RPMI7951 (cell line): ENCODE results near the gene AEN. TPM values are rescaled to one million over a fixed set of nuclear protein-coding genes. Genes with fewer than 3 reads are reported as not detected.

Experiments used
- DNase-seq: peaks from one replicate; pipeline ENCODE4 v3.0.0-alpha.2; 2012; ENCODE audit warnings: low read depth
- total RNA-seq: library from RNA; depleted of rRNA; stranded (reverse); fragments of >200 nt; shearing (Covaris generic); gene quantifications from 2 replicates; pipeline ENCODE4 v1.2.3, GENCODE V29; 2014

The AEN gene
- total RNA-seq, 1 experiment from 2014 or later: 11.3 TPM

GRCh38 chr15:88649753-88650551, 28.8 kb downstream of the AEN start:
- no peak for DNase-seq

- no peak for DNase-seq
Measured at GRCh38 chr15:88650556-88650955, 29.4 kb downstream of the AEN start.

GRCh38 chr15:88651136-88651732, 30.1 kb downstream of the AEN start:
- DNase-seq: no peak

- DNase-seq: no peak
Measured at GRCh38 chr15:88651971-88652370, 30.8 kb downstream of the AEN start.

- no peak for DNase-seq
Measured at GRCh38 chr15:88652456-88653199, 31.5 kb downstream of the AEN start.

GRCh38 chr15:88653200-88654064, 32.3 kb downstream of the AEN start:
- DNase-seq: no peak

- DNase-seq: no peak
Measured at GRCh38 chr15:88654430-88655102, 33.4 kb downstream of the AEN start.

GRCh38 chr15:88655103-88655553, 34.0 kb downstream of the AEN start:
- DNase-seq: no peak

GRCh38 chr15:88655800-88656488, 34.8 kb downstream of the AEN start:
- DNase-seq: no peak

- no peak for DNase-seq
Measured at GRCh38 chr15:88656760-88657221, 35.7 kb downstream of the AEN start.

GRCh38 chr15:88657326-88658069, 36.4 kb downstream of the AEN start:
- DNase-seq: peak; percentile 52

- no peak for DNase-seq
Measured at GRCh38 chr15:88658070-88658965, 37.2 kb downstream of the AEN start.

- DNase-seq: peak; percentile 72
Measured at GRCh38 chr15:88658972-88659931, 38.1 kb downstream of the AEN start.

- no peak for DNase-seq
Measured at GRCh38 chr15:88661041-88661700, 40.0 kb downstream of the AEN start.

- no peak for DNase-seq
Measured at GRCh38 chr15:88661761-88662556, 40.8 kb downstream of the AEN start.

GRCh38 chr15:88663141-88663621, 42.0 kb downstream of the AEN start:
- peak; percentile 85 for DNase-seq
